HCT116 (cell line): Measurements from ENCODE around the gene ADM2. TPM values are rescaled to one million over a fixed set of nuclear protein-coding genes. Genes with fewer than 3 reads are reported as not detected.

Experiments used
- ATAC-seq: fragments of 200-7000 bp; cut with Tn5 transposase; 2 replicates; pipeline ENCODE4 v1.9.1; 2020; ENCODE audit warnings: mild to moderate bottlenecking, moderate library complexity
- BruUV-seq: library from RNA; stranded (reverse); fragments of 400-500 nt; replicated peaks from 2 replicates; lab custom pipeline; 2021; lab: Mats Ljungman, UMichigan
- CTCF ChIA-PET: fragments of 300-600 bp; sonication (Branson Sonifier 250); formaldehyde crosslinking; loops from one replicate; lab custom pipeline; 2021; ENCODE audit warnings: antibody characterized with exemption; lab: Charles Lee
- POLR2A ChIA-PET: fragments of 300-600, 350-600 bp; sonication (Branson Sonifier 250); formaldehyde crosslinking; loops from one replicate; lab custom pipeline; 2021; ENCODE audit warnings: antibody characterized with exemption; lab: Charles Lee
- RAD21 ChIA-PET, 2 experiments: fragments of 300-600 bp; sonication (Branson Sonifier 250); formaldehyde crosslinking; loops; one replicate each; lab custom pipeline; 2023; ENCODE audit warnings: low total read pairs in 2 of 2; ENCODE audit not compliant: uncharacterized antibody in 2 of 2, unreplicated experiment in 2 of 2, low non-redundant PET in 1 of 2; lab: Charles Lee
- DNase-seq: peaks from one replicate; pipeline ENCODE4 v3.0.0-alpha.2; 2010; ENCODE audit warnings: low read depth, low spot score
- H2AFZ ChIP-seq: fragments of 200-600 bp; shearing (Covaris generic), sonication (generic); 2 replicates; pipeline ENCODE4 v1.6.1; 2017; ENCODE audit warnings: low read depth, mixed run types, mixed read lengths, antibody characterized with exemption, low read length; ENCODE audit not compliant: poor library complexity, severe bottlenecking
- H3K27ac ChIP-seq: 2 replicates; pipeline ENCODE4 v1.5.1; 2012; ENCODE audit warnings: low read depth, low read length
- H3K27me3 ChIP-seq: fragments of 200-600 bp; sonication (generic); 2 replicates; pipeline ENCODE4 v1.6.1; 2016; ENCODE audit warnings: mixed run types, low read length, mixed read lengths; ENCODE audit not compliant: insufficient read depth
- H3K36me3 ChIP-seq, 2 experiments: fragments of 200-500 bp in 1 of 2; fragments of 200-600 bp in 1 of 2; sonication (Bioruptor generic) in 1 of 2; sonication (generic) in 1 of 2; 2 replicates each; pipeline versions ENCODE4 v1.5.1 to v1.6.1; 2014 to 2016; ENCODE audit warnings: low read length in 2 of 2, inconsistent platforms in 1 of 2, mixed read lengths in 1 of 2, mixed run types in 1 of 2; ENCODE audit not compliant: insufficient read depth in 2 of 2, control insufficient read depth in 1 of 2
- H3K4me1 ChIP-seq, 2 experiments: fragments of 200-600 bp in 1 of 2; sonication (generic) in 1 of 2; 2 replicates each; pipeline versions ENCODE4 v1.5.1 to v1.6.1; 2012 to 2017; ENCODE audit warnings: low read length in 2 of 2, inconsistent platforms in 1 of 2, mild to moderate bottlenecking in 1 of 2, mixed read lengths in 1 of 2, mixed run types in 1 of 2, moderate library complexity in 1 of 2; ENCODE audit not compliant: insufficient read depth in 2 of 2, control insufficient read depth in 1 of 2
- H3K4me2 ChIP-seq: fragments of 200-600 bp; sonication (generic); 2 replicates; pipeline ENCODE4 v1.6.1; 2017; ENCODE audit warnings: mixed run types, low read length, mixed read lengths
- H3K4me3 ChIP-seq, 2 experiments: fragments of 200-600 bp in 1 of 2; sonication (generic) in 1 of 2; replicated peaks in 1 of 2; 2 replicates each; pipeline ENCODE4 v1.5.1; 2011 to 2016; ENCODE audit warnings: low read length in 2 of 2, control low read depth in 1 of 2, low read depth in 1 of 2, mild to moderate bottlenecking in 1 of 2, mixed read lengths in 1 of 2, mixed run types in 1 of 2
- H3K79me2 ChIP-seq: fragments of 200-600 bp; sonication (generic); 2 replicates; pipeline ENCODE4 v1.6.1; 2017; ENCODE audit warnings: mild to moderate bottlenecking, mixed run types, low read length, moderate library complexity, mixed read lengths; ENCODE audit not compliant: insufficient read depth
- H3K9ac ChIP-seq: fragments of 200-600 bp; sonication (generic); 2 replicates; pipeline ENCODE4 v1.6.1; 2016; ENCODE audit warnings: low read length, mixed read lengths
- H3K9me2 ChIP-seq: fragments of 200-600 bp; sonication (generic), shearing (Covaris generic); 2 replicates; pipeline ENCODE4 v1.6.1; 2017; ENCODE audit warnings: mixed run types, mild to moderate bottlenecking, moderate library complexity; ENCODE audit not compliant: insufficient read depth
- H3K9me3 ChIP-seq, 2 experiments: fragments of 200-500 bp in 1 of 2; fragments of 200-600 bp in 1 of 2; sonication (Bioruptor generic) in 1 of 2; sonication (generic) in 1 of 2; 2 replicates each; pipeline ENCODE4 v1.6.1; 2014 to 2017; ENCODE audit warnings: low read length in 2 of 2, mixed read lengths in 2 of 2, inconsistent platforms in 1 of 2, low read depth in 1 of 2, mild to moderate bottlenecking in 1 of 2, mixed run types in 1 of 2, moderate library complexity in 1 of 2; ENCODE audit not compliant: control insufficient read depth in 1 of 2, insufficient read depth in 1 of 2
- H4K20me1 ChIP-seq: fragments of 200-600 bp; sonication (generic), shearing (Covaris generic); 2 replicates; pipeline ENCODE4 v1.6.1; 2017; ENCODE audit warnings: mixed run types, mild to moderate bottlenecking, moderate library complexity; ENCODE audit not compliant: insufficient read depth
- ATF3 ChIP-seq: IDR thresholded peaks from 2 replicates; pipeline ENCODE4 v1.6.1; 2012
- CBX3 ChIP-seq: IDR thresholded peaks from 2 replicates; pipeline ENCODE4 v1.6.1; 2012; ENCODE audit warnings: low read depth
- CEBPB ChIP-seq: IDR thresholded peaks from 2 replicates; pipeline ENCODE4 v1.6.1; 2012; ENCODE audit warnings: low read depth
- CTCF ChIP-seq, 3 experiments: fragments of 200-600 bp in 1 of 3; sonication (generic) in 1 of 3; IDR thresholded peaks in 2 of 3; conservative IDR thresholded peaks in 1 of 3; 2 replicates each; pipeline ENCODE4 v1.5.1; 2012 to 2017; ENCODE audit warnings: low read depth in 2 of 3, low read length in 2 of 3, antibody characterized with exemption in 1 of 3, borderline replicate concordance in 1 of 3, control low read depth in 1 of 3, mild to moderate bottlenecking in 1 of 3, mixed read lengths in 1 of 3, mixed run types in 1 of 3, moderate library complexity in 1 of 3; ENCODE audit not compliant: insufficient read depth in 1 of 3
- ELF1 ChIP-seq: IDR thresholded peaks from 2 replicates; pipeline ENCODE4 v1.6.1; 2012; ENCODE audit warnings: low read depth, borderline replicate concordance
- EZH2 ChIP-seq: fragments of 200-600 bp; sonication (generic); IDR thresholded peaks from 2 replicates; pipeline ENCODE4 v1.6.1; 2017; ENCODE audit warnings: antibody characterized with exemption, mixed run types
- EZH2phosphoT487 ChIP-seq: fragments of 200-600 bp; IDR thresholded peaks from 2 replicates; pipeline ENCODE4 v1.6.1; 2018; ENCODE audit warnings: antibody characterized with exemption, borderline replicate concordance
- POLR2A ChIP-seq: IDR thresholded peaks from 2 replicates; pipeline ENCODE4 v1.7.0; 2011; ENCODE audit warnings: borderline replicate concordance; ENCODE audit not compliant: insufficient read depth, insufficient read length; ENCODE audit errors: extremely low read depth
- RAD21 ChIP-seq: IDR thresholded peaks from 2 replicates; pipeline ENCODE4 v1.6.1; 2012; ENCODE audit warnings: low read depth, mild to moderate bottlenecking
- SIN3A ChIP-seq: IDR thresholded peaks from 2 replicates; pipeline ENCODE4 v1.6.1; 2012; ENCODE audit warnings: low read depth
- SP1 ChIP-seq: IDR thresholded peaks from 2 replicates; pipeline ENCODE4 v1.6.1; 2012; ENCODE audit warnings: low read depth
- SRF ChIP-seq: IDR thresholded peaks from 2 replicates; pipeline ENCODE4 v1.6.1; 2012; ENCODE audit warnings: low read depth
- ZFX ChIP-seq: fragments of 450-650 bp; IDR thresholded peaks from 2 replicates; pipeline ENCODE4 v1.6.1; 2017
- ZNF274 ChIP-seq: fragments of 200-500 bp; sonication (Bioruptor generic); IDR thresholded peaks from 2 replicates; pipeline ENCODE4 v1.6.1; 2014; ENCODE audit warnings: mild to moderate bottlenecking, low read depth, low read length, inconsistent platforms
- intact Hi-C: fragments of 100-400 bp; cut with micrococcal nuclease; formaldehyde crosslinking; loops from 2 replicates; pipeline ENCODE4 v1.10.0; 2022
- total RNA-seq: library from RNA; stranded (reverse); gene quantifications from one replicate; pipeline ENCODE4 v1.2.1, GENCODE V29; 2021; ENCODE audit not compliant: unreplicated experiment

The ADM2 gene
- total RNA-seq, 1 experiment from 2014 or later: 12.8 TPM

- intact Hi-C loops: no loop called here
- Histone ChIP-seq H3K4me2 (no peak overlapping the region), H4K20me1 (no peaks in the 10 kb centered on the region), H3K9me2 (no peaks in the 10 kb centered on the region), H3K4me1 (peaks cover 10% of the 10 kb centered on the region in 2 experiments), H3K9me3 (no peaks in the 10 kb centered on the region), H3K27ac (no peak overlapping the region), H3K9ac (no peak overlapping the region), H3K27me3 (no peaks in the 10 kb centered on the region), H3K36me3 (peaks cover 7 to 15% of the 10 kb centered on the region in 2 experiments; a peak in 3 of 4 replicates), H2AFZ (no peak overlapping the region), H3K79me2 (peaks cover 83% of the 10 kb centered on the region), H3K4me3 (no peak overlapping the region)
- ChIA-PET CTCF (no interaction called here), RAD21 (no interaction called here), POLR2A (interaction anchor here (1.6 kb wide), 1 partner anchor 12 kb away, joined by 5 read pairs; the partner anchor contains the start of gene SCO2)
- no peak for ATAC-seq
- no peak for TF ChIP-seq CBX3
- TF ChIP-seq CEBPB: no peak
- TF ChIP-seq CTCF (IDR thresholded peaks at IDR 0.05 in 2 of 3, conservative IDR thresholded peaks at IDR 0.05 in 1 of 3; ENCODE audit: borderline replicate concordance in 1 of 3, insufficient read depth in 1 of 3, low read depth in 2 of 3, low read length in 2 of 3): no peak
- no peak for TF ChIP-seq ATF3
- TF ChIP-seq ELF1: no peak
- TF ChIP-seq ZFX: no peak
- no peak for TF ChIP-seq SIN3A
- no peak for TF ChIP-seq SRF
- TF ChIP-seq POLR2A: no peak
- no peak for TF ChIP-seq ZNF274
- no peak for TF ChIP-seq RAD21
- TF ChIP-seq SP1: no peak
- no peak for TF ChIP-seq EZH2phosphoT487
- no peak for TF ChIP-seq EZH2
- DNase-seq: no peak
- no TSS peak for BruUV-seq
Measured at GRCh38 chr22:50513175-50513574, 31.8 kb downstream of the ADM2 start.
